Kidney glomerular epithelial cell (primary cell): Measurements from ENCODE around the gene PDE4D.
"Not testable (repeated sequence)": the region's sequence is repeated elsewhere in the genome, so short reads cannot be mapped to it uniquely, and the experiment has no call there.

Source experiments
- DNase-seq: peaks from one replicate; lab custom pipeline; 2025; lab: John Stamatoyannopoulos, UW

Gene PDE4D

DNA sequence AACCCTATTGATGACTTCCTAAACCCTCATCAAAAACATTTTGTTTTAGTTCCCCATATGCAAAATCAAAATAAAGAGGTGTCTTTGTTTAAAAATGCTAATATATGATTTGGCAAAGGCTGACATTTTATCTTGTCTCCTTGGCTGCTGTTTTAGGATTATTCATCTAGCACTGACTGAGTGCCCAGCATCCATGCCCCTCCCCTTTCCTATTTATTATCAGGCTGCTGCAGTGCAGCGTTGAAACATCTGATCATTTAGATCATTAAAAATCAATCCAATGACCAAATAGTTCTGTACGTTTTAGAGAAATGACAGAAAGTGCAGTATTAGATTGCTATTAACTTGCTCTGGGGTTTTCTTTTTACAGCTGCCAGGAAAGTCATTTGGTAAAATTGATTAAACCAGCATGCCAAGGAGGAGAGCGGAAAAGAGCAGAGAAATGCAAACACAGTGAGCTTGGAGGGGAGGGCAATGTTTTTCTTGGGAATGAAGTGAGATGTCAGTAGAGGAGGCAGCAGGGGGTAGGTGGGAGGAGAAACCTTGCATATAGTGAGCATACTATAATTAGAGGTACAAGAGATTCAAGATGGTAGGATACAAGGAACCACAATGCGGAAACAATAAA is 286.3 kb downstream of the PDE4D start:
- DNase-seq: no peak

DNA sequence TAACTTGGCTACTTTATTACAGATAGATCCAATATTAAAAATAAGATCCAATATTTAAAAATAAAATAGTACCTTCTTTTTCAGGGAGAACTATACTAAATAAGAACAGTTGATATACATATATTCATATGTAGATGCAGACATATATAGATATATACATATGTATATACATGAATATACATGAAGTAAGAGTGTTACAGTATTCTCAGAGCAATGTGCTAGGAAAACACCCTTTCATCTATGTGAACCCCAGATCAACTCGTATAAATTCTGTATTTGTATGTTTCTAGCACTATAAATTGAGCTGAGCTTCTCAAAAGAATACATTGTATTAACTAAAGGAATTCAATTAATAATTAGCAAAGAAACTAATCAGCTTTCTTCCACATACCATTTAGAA is 287.6 kb downstream of the PDE4D start:
- no peak for DNase-seq

DNA sequence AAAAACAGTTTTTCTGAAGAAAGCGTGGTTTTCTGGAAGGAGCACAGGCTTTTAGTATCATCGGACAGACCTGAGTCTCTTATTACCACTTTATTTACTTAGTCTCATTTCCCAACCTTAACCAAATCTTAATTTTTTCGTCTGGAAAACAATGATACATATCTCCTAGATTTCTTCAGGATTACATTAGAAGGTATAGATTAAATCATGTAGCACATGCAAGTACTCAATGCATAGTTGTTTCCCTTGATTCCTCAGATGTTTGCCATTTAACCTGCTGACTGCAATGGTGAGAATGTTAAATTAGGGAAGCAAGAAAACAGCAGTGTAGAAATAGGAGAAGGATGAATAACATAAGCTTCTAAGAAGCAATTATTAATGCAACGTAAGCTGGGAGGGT is 289.4 kb downstream of the PDE4D start:
- DNase-seq: no peak

DNA sequence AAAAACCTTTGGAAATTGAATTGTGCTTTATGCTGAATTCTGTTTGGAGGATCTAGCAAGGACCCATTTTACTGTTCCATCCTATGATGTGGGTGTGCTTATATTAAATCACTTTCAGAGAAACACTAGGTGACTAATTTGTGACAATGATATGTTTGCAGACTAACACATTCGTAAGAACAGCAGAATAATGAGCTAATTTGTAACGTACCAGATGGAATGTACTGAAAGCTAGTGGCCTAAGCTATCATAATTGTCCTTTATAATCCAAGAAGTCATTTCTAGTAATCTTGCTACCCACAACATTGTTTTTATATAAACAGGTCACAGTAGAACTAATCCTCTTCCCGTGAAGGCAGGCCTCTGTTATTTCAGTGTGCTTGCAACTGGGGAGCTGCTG is 292.5 kb downstream of the PDE4D start:
- DNase-seq: no peak

DNA sequence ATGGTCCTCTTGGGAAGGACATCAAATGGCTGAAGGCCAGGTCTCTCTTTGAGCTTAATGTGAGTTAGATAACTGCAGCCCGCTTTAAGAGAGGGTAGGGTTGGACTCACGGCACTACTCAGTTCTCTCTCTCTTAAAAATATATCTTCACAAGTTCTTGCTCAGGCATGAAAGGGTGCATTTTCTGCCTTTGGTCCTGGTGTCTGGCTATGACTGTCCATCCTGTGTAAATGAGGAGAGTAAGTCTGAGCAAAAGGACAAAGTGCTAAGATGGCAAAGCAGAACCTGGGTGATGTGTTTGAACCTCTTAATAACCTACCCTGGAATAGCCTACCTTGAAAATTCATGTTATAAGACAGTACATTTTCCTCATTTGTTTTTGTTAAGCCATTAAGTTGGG is 293.4 kb downstream of the PDE4D start:
- DNase-seq: no peak

DNA sequence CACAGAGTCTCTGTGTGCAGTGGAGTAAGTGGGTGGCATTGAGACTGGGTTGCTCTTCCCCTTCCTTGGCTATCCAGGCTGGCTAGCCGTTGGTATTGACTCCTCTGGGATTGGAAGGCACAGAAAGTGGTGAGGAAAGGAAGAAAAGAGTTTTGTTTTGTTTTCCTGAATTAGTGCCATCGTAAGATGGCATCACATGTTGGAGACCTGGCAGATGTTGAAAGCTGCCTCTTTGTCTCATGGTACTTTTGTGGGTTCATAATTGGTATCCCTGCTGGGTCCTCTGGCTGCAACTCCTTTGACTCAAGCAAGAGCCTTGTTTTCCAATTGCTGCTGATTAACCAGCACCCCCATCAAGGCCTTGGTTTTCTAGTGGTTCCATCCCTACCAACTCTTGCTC is 293.8 kb downstream of the PDE4D start:
- no peak for DNase-seq

DNA sequence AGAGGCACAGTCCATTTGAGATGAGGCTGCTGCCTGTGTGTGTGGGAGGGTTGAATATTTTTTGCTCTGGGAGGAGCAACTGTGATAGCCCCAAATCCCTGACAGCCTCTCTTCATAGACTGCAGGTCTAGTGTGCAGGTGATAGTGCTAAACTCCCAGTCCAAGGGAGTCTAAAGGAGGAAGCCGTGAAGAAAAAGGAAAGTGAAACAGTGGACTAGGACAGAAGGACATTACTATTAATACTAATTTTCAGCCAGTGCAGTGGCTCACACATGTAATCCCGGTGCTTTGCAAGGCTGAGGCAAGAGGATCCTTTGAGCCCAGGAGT is 295.0 kb downstream of the PDE4D start:
- no peak for DNase-seq

DNA sequence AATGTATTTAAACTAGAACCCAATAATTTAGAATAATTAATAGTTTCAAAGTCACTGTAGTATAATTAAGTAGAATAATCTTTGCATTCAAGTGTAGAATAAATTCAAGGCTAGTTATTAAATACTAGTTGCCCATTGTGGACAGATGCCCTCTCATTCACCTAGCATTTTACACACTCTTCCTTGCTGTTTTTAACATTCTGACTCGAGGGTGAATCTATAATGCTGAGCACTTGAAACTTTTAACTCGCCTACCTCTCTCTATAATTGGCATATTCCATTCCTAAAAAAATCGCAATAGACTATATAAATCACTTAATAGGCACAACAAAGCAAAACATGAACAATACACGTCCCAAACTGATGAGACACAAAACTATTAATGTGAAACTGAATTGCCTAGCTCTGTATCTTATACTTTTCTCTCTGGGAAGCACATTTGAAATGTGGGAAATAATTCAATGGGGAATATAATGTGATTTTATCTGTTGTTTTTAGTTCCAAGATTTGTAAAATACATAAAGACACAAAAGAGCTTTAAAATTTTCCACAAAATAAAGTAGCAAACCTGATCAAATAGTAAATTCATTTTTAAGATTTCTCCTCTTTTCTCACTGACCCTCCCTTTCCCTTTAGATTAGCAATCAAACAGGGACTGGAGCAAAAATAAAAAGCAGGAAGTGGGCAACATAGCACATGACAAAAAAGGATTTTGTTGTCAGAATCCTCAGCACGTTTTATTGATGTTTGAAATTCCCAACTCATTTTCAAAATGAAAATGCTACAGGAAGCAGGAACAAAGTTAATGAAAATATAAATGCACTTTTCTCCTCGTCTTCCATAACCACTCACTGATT is 295.6 kb downstream of the PDE4D start:
- DNase-seq: no peak

DNA sequence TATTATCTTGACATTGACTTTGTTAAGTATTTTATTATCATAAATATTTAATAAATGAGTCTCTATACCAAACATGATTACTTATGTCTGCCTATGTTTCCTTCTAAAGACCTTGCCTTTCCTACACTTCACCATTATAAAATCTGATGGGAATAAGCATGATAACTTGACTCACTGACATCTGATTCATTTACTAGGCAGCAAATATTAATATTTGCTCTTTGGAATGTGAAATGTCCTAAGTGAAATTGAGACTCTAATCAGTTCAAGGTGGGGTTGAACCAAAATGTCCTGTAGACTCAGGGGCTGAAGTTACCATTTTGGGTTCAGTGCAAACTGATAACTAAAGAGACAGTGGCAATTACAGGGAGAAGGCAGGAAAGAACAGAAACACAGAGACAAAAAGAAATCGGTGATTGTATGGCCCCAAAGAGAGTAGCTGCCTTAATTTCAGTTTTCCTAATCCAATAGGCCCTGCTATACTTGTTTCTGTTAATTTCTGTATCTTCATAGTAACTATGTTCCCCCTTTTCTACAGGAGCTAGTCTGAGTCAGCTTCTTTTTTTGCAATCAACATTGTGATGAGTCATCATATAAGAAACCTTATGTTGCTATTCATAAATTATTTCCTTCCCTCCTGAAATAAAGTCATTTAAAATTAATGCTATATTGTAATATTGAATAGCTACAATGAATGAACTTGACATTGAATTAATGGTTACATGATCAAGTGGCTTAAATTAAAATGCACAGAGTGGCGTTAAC is 296.8 kb downstream of the PDE4D start:
- DNase-seq: no peak

DNA sequence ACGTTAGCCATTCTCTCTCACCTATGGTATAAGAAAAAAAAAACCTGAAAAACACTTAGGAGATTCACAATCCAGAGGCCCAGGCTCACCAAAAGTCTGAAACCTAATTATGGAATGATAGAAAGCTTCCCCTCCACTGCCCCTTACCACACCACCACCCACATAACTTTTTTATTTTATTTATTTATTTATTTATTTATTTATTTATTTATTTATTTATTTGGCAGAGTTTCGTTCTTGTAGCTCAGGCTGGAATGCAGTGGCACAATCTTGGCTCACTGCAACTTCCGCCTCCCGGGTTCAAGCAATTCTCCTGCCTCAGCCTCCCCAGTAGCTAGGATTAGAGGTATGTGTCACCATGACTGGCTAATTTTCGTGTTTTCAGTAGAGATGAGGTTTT is 299.4 kb downstream of the PDE4D start:
- DNase-seq: not testable (repeated sequence)

DNA sequence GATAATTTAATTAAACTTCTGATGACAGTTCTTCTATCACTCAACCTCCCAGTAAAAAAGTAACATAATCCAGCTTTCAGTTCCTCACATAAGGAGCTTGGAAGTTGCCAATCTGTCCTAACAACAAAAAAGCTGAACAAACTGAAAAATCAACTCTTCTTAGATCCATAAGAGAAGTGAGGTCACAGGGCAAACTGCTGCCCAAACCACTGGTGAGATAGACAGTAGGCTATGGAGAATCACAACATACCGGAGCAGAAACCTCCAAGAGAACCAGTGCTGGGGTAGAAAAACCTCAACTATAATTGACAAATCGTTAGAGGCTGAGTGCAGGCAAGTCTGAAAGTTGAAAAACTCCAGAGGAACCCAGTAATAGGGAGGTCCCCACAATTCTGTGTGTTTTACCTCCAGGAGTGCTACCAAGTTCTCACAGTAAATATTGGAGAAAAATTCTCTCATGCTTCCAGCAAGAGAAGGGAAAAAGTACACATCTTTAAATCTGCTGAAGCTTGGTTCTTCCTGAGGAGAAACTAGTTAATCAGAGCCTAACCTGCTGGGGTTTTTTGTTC is 300.0 kb downstream of the PDE4D start:
- DNase-seq: no peak

DNA sequence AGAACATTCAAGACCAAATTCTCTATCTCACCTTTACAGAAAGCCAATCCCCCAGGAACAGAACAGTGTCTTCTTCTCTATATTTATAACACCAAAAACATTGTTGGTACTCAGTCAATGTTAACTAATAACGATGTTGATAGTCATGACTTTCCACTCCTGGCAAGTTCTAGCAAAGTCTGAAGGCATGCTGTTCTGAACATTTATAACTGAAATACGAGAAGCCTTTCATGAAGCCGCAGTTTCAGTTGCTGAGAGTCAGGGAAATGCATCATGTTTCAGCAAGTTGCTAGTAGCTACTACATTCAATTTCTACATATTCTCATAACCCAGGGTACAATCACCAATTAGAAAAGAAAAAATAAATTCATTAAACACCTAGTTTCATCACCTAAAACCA is 301.4 kb downstream of the PDE4D start:
- no peak for DNase-seq

DNA sequence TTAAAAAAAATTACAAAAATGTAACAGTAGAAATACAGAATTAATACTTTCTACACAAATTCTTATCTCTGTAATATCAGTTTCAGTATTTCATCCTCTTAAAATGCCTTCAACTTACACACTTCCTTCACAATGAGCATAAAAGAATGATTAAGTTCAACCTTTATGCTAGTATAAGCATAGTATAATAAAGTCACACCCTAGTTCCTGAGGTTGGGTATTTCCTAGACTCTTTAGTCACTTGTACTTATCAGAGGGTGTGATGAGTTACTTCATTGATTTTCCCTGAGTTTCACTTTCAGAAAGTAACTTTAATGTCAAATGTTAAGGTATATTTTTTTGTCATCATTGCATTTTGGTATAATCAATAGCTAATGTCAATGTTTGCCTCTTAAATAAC is 302.4 kb downstream of the PDE4D start:
- DNase-seq: no peak

DNA sequence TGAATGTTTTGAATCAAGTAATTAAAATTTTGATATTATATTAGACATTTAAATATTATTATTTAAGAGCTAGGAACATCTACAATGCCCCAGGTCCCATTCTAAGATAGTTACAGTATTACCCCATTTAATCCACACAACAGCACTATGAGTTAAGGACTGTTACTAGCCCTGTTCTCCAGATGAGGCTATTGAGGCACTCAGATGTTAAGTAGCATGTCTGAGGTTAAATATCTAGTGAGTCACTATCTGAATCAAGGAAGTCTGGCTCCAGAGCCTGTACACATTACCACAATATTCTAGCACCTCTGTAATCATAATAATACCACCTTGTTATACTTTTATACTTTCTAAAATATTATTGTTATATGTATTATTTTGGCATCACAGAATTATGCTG is 304.6 kb downstream of the PDE4D start:
- peak; percentile 73 for DNase-seq

DNA sequence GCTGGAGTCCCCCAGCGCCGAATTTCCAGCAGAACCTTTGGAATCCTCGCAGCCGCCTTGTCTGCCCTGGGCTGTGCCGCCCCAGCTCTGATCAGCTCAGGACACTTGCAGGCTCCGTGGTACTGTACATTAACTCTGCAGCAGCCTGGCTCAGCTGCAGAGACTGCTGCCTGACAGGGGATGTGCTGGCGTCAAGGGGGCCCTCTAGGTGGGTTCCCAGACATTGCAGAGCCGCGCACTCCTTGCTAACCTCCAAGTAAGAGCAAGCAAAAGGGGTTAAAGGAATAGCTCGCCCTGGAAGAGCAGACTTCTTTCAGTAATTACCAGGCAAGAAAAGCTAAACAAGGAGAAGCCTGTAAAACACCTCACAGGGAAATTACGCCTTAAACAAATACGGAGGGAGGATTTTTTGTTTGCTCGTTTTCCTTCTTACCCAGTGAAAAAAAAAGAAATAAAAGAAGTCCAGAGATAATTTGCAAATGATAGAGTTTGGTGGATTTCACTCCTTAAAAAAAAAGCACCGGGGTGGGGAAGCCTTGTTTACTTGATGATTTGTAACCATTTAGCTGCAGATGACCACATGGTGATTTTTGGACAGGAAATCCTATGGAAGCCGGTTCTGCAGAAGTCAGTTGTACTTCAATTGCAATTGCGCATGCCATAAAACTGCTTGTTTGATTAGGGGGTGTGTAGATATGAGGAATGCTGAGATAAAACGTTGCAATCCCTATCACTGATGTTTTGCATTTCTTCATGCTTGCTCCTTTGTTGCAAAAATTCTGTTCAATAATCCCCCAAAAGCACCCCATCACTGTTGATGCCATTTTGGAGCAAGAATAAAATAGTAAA is 305.8 kb downstream of the PDE4D start:
- peak; percentile 57 for DNase-seq

DNA sequence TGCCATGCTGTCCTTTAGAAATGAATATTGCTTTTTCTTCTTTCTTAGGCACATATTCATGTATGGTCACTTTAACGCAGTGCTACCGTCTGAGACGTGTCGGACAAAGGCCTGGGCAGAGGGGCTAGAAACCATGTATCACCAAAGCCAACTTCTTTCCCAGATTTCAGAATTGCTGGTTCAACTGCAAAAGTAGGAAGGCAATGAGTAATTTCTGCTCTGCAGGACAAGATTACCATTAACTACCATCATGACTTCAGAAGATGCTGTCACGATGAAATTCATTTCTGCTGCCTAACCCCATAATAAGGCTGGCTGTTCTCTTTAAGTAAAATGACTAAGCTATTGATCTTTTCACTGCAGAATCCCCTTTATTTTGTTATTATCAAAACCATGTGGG is 306.7 kb downstream of the PDE4D start:
- no peak for DNase-seq

DNA sequence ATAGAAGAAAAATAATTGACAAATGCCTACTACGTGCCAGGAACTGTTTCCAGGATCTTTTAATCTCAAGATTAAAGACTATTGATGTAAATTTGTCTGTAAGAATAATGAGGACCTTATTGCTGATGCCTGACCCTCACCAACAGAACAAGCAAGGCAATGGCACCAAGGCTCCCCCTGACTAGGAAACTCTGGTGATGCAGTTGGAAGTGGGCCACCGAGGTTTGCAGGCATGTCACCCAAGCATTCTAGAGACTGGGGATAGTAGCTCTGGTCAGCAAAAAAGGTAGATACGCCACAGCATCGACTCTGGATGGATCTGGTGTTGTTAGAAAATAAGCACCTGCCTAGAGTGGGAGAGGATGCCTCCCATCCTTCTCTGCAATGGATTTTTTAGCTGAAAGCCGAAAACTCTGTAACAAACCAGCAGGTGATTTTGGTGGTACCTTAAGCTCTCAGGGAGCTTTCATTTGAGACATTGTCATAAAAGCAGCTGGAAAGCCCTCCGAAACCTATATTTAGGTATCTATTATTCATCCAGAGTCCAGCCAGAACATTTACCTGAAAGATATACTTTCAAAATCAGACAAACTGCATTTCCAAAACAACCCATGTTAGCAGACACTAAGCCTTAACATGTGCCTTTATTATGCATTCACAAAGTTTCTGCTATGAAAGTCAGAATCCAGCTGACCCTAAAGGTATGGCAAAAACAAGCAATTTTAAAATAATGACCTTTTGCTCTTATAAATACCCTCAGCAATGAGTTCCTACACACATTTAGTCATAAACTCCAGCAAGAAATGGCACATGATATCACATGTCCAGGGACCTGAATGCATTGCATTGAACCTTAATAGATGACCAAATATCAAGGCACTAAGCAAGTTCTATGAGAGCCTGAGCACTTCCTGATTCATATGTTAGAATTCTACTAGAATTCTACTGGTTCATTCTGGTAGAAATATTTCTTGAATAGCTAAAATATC is 308.4 kb downstream of the PDE4D start:
- no peak for DNase-seq

DNA sequence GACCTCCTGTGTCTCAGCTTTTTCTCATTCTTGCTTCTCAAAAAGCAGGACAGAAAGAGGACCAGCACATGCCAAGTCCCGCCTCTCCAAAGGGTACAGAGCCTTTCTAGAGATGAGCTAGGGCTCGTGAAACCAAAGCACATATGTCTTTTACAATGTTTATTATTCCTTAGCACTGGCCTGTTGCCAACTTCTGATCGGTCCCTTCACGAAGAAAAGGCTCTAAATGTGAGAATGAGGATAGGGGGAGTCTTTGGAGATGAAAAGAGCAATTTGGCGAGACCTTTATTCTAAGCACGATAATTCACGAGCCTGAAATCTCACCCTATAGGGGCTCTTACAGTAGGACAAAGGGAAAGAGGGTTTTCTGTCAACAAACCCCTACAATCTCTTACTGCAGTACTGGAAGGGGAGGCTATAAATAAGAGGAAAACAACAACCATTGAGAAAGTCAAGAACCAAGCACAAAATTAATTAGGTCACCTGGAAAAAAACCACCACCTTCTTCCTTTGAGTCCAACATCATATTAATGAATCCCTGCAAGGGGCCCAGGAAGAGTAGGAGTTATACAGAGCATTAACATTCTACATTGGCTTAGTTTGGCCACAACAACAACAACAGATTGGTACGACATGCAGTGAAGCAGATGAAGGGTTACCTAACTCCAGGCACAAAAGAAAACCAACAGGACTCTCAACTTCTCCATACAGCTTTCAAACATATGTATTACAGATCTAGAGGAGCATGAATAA is 309.5 kb downstream of the PDE4D start:
- no peak for DNase-seq

DNA sequence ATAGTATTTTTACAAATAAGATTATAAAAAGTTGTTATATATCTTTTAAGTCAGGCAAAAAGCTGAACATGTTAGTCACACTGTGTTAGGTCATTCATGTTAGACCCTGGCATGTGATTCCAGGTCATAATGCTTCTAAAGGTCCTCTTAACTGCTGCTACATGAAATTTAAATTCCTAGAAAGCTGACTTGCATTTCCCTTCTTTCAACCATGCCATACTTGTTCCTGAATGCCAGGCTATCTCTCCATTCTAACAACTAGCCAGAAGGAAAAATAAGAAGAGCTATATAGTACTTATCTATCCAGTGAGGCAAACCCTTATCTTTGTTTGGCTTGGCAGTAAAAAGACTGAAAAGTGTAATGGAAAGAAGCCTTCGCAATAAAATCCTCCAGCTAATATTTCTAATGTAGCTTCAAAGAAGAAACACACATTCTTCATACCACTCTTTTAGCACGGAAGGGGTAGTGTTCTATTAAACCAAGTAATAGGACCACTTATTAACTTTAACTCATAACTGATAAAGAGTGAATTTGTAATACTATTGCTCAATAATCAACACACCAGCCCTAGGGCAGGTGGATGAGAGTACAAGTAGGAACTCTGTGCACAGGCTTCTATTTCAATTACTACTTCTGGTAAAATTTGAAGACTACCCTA is 310.2 kb downstream of the PDE4D start:
- no peak for DNase-seq
